HepG2 (cell line): ENCODE results near the gene JAK1. TPM values are rescaled to one million over a fixed set of nuclear protein-coding genes. Genes with fewer than 3 reads are reported as not detected.

Experiments
- AHR ChIP-seq: IDR thresholded peaks from 2 replicates; pipeline ENCODE4 v1.6.1; 2018; ENCODE audit warnings: missing genetic modification reagents, missing compliant biosample characterization
- ATF7 ChIP-seq, 2 experiments: fragments of 450-650 bp in 1 of 2; sonication (generic) in 1 of 2; formaldehyde crosslinking in 1 of 2; IDR thresholded peaks; 2 replicates each; pipeline versions ENCODE4 v1.4.0 to v1.6.1; 2016 to 2020; ENCODE audit warnings: antibody characterized with exemption in 1 of 2, mild to moderate bottlenecking in 1 of 2, missing genetic modification reagents in 1 of 2
- CAMTA2 ChIP-seq: sonication (generic); formaldehyde crosslinking; IDR thresholded peaks from 2 replicates; pipeline ENCODE4 v1.4.0; 2020; ENCODE audit warnings: mild to moderate bottlenecking, missing genetic modification reagents, borderline replicate concordance
- CC2D1A ChIP-seq: sonication (generic); formaldehyde crosslinking; IDR thresholded peaks from 2 replicates; pipeline ENCODE4 v1.8.1; 2023; ENCODE audit warnings: mild to moderate bottlenecking, missing genetic modification reagents
- CREB1 ChIP-seq, 2 experiments: fragments of 450-650 bp in 1 of 2; IDR thresholded peaks; 2 replicates each; pipeline ENCODE4 v1.6.1; 2016 to 2017; ENCODE audit warnings: control low read depth in 1 of 2, mild to moderate bottlenecking in 1 of 2, missing compliant biosample characterization in 1 of 2, missing genetic modification characterization in 1 of 2
- EP300 ChIP-seq, 3 experiments: sonication (generic) in 1 of 3; formaldehyde crosslinking in 1 of 3; IDR thresholded peaks; 2 replicates each; pipeline versions ENCODE4 v1.5.1 to v1.6.1; 2011 to 2020; ENCODE audit warnings: low read depth in 2 of 3, low read length in 2 of 3, borderline replicate concordance in 1 of 3, improper control_type of control experiment in 1 of 3, mild to moderate bottlenecking in 1 of 3, missing genetic modification reagents in 1 of 3, moderate library complexity in 1 of 3
- FOSL1 ChIP-seq: sonication (generic); formaldehyde crosslinking; IDR thresholded peaks from 2 replicates; pipeline ENCODE4 v1.9.0; 2021; ENCODE audit warnings: missing genetic modification reagents, borderline replicate concordance
- HIC2 ChIP-seq: sonication (generic); formaldehyde crosslinking; IDR thresholded peaks from 2 replicates; pipeline ENCODE4 v1.9.0; 2022; ENCODE audit warnings: low read depth, missing genetic modification reagents
- HNF4A ChIP-seq: sonication (generic); formaldehyde crosslinking; IDR thresholded peaks from 2 replicates; pipeline ENCODE4 v1.4.0; 2020; ENCODE audit warnings: missing genetic modification reagents
- KMT2B ChIP-seq: IDR thresholded peaks from 2 replicates; pipeline ENCODE4 v1.6.1; 2016; ENCODE audit warnings: missing genetic modification reagents, missing compliant biosample characterization
- MTA3 ChIP-seq: sonication (generic); formaldehyde crosslinking; IDR thresholded peaks from 2 replicates; pipeline ENCODE4 v1.4.0; 2020; ENCODE audit warnings: missing genetic modification reagents
- NFKBIZ ChIP-seq: IDR thresholded peaks from 2 replicates; pipeline ENCODE4 v1.6.1; 2018; ENCODE audit warnings: missing genetic modification reagents, missing compliant biosample characterization
- NR2F1 ChIP-seq, 2 experiments: fragments of 450-650 bp in 1 of 2; formaldehyde crosslinking in 1 of 2; IDR thresholded peaks; 2 replicates each; pipeline versions ENCODE4 v1.5.0 to v1.6.1; 2016 to 2020; ENCODE audit warnings: mild to moderate bottlenecking in 1 of 2, missing compliant biosample characterization in 1 of 2, missing genetic modification reagents in 1 of 2, moderate library complexity in 1 of 2
- ONECUT2 ChIP-seq: sonication (generic); formaldehyde crosslinking; IDR thresholded peaks from 2 replicates; pipeline ENCODE4 v1.4.0; 2020; ENCODE audit warnings: missing genetic modification reagents
- SMC3 ChIP-seq: IDR thresholded peaks from 2 replicates; pipeline ENCODE4 v1.6.1; 2011; ENCODE audit warnings: low read length, improper control_type of control experiment
- THAP11 ChIP-seq: IDR thresholded peaks from 2 replicates; pipeline ENCODE4 v1.6.1; 2016; ENCODE audit warnings: missing biosample characterization, missing genetic modification reagents
- ZBTB7B ChIP-seq: sonication (generic); formaldehyde crosslinking; IDR thresholded peaks from 2 replicates; pipeline ENCODE4 v1.4.0; 2020; ENCODE audit warnings: missing genetic modification reagents
- ZNF17 ChIP-seq: sonication (generic); formaldehyde crosslinking; IDR thresholded peaks from 2 replicates; pipeline ENCODE4 v1.5.0; 2020; ENCODE audit warnings: mild to moderate bottlenecking, missing genetic modification reagents
- ZNF234 ChIP-seq: sonication (generic); formaldehyde crosslinking; conservative IDR thresholded peaks from 2 replicates; pipeline ENCODE4 v1.5.1; 2020; ENCODE audit warnings: mild to moderate bottlenecking, missing genetic modification reagents
- ZNF44 ChIP-seq: sonication (generic); formaldehyde crosslinking; IDR thresholded peaks from 2 replicates; pipeline ENCODE4 v1.5.1; 2020; ENCODE audit warnings: mild to moderate bottlenecking, missing genetic modification reagents
- ZNF564 ChIP-seq: sonication (generic); formaldehyde crosslinking; IDR thresholded peaks from 2 replicates; pipeline ENCODE4 v1.8.1; 2023; ENCODE audit warnings: mild to moderate bottlenecking, missing genetic modification reagents
- ZNF644 ChIP-seq: IDR thresholded peaks from 2 replicates; pipeline ENCODE4 v1.6.1; 2016; ENCODE audit warnings: low read depth
- ZNF777 ChIP-seq: sonication (generic); formaldehyde crosslinking; IDR thresholded peaks from 2 replicates; pipeline ENCODE4 v1.4.0; 2020; ENCODE audit warnings: missing genetic modification reagents
- polyA plus RNA-seq, 8 experiments: library from polyadenylated mRNA; depleted of rRNA in 3 of 8; stranded (reverse) in 7 of 8; unstranded in 1 of 8; fragments of >200 nt; fragmentation: Illumina TruSeq in 4 of 8; extraction: Trizol in 4 of 8; gene quantifications; 2 replicates each; pipeline versions ENCODE4 v1.2.1 to v1.2.3, GENCODE V29; 2011 to 2016; ENCODE audit warnings: low read depth in 4 of 8, missing spikeins in 1 of 8, mixed read lengths in 1 of 8; ENCODE audit not compliant: insufficient read depth in 1 of 8
- total RNA-seq, 5 experiments: library from RNA; depleted of rRNA; stranded (reverse); fragments of >200 nt; fragmentation: Illumina TruSeq; extraction: Trizol; gene quantifications; 2 replicates each; pipeline ENCODE4 v1.2.3, GENCODE V29; 2016; ENCODE audit warnings: low read depth in 1 of 5
- TF ChIP-seq, protein P1 (sequence below): sonication (generic); formaldehyde crosslinking; IDR thresholded peaks from 2 replicates; pipeline ENCODE4 v1.5.0; 2020; ENCODE audit warnings: missing genetic modification reagents
- TF ChIP-seq, protein P2 (sequence below): IDR thresholded peaks from 2 replicates; pipeline ENCODE4 v1.6.1; 2018; ENCODE audit warnings: missing genetic modification reagents
- TF ChIP-seq, protein P3 (sequence below): sonication (generic); formaldehyde crosslinking; IDR thresholded peaks from 2 replicates; pipeline ENCODE4 v1.5.0; 2020; ENCODE audit warnings: mild to moderate bottlenecking, missing genetic modification reagents

JAK1 gene
- total and polyA plus RNA-seq, 2 of the 13 experiments (the other 11 are each of a cell fraction or from before 2014, with no cell fraction given), result 23.9 to 42.4 TPM

- TF ChIP-seq CC2D1A (CRISPR knock-in tag) (no peak), ATF7 (IDR thresholded peaks at IDR 0.05) (peak; percentile 48), ATF7 (CRISPR knock-in tag; IDR thresholded peaks at IDR 0.05) (no peak), CREB1 (IDR thresholded peaks at IDR 0.05) (no peak), CREB1 (CRISPR knock-in tag; IDR thresholded peaks at IDR 0.05) (peak; percentile 48), NFKBIZ (no peak), HNF4A (CRISPR knock-in tag) (peak; percentile 59; the same call in 1 of the 2 replicates), ZNF234 (CRISPR knock-in tag) (no peak), ONECUT2 (CRISPR knock-in tag) (no peak), EP300 (IDR thresholded peaks at IDR 0.05; ENCODE audit: low read depth in 2 of 2, low read length in 2 of 2) (0 out of 4 replicates have a peak, but pooled peaks of 1 of the 2 experiments have one; percentile 15), EP300 (CRISPR knock-in tag; IDR thresholded peaks at IDR 0.05; ENCODE audit: borderline replicate concordance) (no peak), KMT2B (CRISPR knock-in tag) (no peak), AHR (no peak), FOSL1 (CRISPR knock-in tag) (peak; percentile 51; the same call in 1 of the 2 replicates), ZBTB7B (CRISPR knock-in tag) (no peak), HIC2 (CRISPR knock-in tag) (no peak), ZNF777 (CRISPR knock-in tag) (no peak), ZNF44 (CRISPR knock-in tag) (no peak), ZNF644 (CRISPR knock-in tag) (peak; percentile 25; the same call in 1 of the 2 replicates), CAMTA2 (CRISPR knock-in tag) (no peak), ZNF17 (CRISPR knock-in tag) (no peak), MTA3 (CRISPR knock-in tag) (no peak), ZNF564 (CRISPR knock-in tag) (no peak), THAP11 (0 out of 2 replicates have a peak, but pooled peaks have one; percentile 9), SMC3 (0 out of 2 replicates have a peak, but pooled peaks have one; percentile 8), NR2F1 (CRISPR knock-in tag; IDR thresholded peaks at IDR 0.05) (no peak)
- TF ChIP-seq, protein P1, sequence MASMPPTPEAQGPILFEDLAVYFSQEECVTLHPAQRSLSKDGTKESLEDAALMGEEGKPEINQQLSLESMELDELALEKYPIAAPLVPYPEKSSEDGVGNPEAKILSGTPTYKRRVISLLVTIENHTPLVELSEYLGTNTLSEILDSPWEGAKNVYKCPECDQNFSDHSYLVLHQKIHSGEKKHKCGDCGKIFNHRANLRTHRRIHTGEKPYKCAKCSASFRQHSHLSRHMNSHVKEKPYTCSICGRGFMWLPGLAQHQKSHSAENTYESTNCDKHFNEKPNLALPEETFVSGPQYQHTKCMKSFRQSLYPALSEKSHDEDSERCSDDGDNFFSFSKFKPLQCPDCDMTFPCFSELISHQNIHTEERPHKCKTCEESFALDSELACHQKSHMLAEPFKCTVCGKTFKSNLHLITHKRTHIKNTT (CRISPR knock-in tag), result no peak
- TF ChIP-seq, protein P2, sequence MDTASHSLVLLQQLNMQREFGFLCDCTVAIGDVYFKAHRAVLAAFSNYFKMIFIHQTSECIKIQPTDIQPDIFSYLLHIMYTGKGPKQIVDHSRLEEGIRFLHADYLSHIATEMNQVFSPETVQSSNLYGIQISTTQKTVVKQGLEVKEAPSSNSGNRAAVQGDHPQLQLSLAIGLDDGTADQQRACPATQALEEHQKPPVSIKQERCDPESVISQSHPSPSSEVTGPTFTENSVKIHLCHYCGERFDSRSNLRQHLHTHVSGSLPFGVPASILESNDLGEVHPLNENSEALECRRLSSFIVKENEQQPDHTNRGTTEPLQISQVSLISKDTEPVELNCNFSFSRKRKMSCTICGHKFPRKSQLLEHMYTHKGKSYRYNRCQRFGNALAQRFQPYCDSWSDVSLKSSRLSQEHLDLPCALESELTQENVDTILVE (CRISPR knock-in tag), result no peak
- TF ChIP-seq, protein P3, sequence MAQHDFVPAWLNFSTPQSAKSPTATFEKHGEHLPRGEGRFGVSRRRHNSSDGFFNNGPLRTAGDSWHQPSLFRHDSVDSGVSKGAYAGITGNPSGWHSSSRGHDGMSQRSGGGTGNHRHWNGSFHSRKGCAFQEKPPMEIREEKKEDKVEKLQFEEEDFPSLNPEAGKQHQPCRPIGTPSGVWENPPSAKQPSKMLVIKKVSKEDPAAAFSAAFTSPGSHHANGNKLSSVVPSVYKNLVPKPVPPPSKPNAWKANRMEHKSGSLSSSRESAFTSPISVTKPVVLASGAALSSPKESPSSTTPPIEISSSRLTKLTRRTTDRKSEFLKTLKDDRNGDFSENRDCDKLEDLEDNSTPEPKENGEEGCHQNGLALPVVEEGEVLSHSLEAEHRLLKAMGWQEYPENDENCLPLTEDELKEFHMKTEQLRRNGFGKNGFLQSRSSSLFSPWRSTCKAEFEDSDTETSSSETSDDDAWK (CRISPR knock-in tag), result no peak
Measured at GRCh38 chr1:64934115-64934877, 32.1 kb downstream of the JAK1 start (continued).
